ENCODE results near the gene DENND10. TPM values are rescaled to one million over a fixed set of nuclear protein-coding genes. Genes with fewer than 3 reads are reported as not detected.

Gene DENND10
- total RNA-seq, 2 experiments from 2014 or later = 40.4 to 45.6 TPM

DNA sequence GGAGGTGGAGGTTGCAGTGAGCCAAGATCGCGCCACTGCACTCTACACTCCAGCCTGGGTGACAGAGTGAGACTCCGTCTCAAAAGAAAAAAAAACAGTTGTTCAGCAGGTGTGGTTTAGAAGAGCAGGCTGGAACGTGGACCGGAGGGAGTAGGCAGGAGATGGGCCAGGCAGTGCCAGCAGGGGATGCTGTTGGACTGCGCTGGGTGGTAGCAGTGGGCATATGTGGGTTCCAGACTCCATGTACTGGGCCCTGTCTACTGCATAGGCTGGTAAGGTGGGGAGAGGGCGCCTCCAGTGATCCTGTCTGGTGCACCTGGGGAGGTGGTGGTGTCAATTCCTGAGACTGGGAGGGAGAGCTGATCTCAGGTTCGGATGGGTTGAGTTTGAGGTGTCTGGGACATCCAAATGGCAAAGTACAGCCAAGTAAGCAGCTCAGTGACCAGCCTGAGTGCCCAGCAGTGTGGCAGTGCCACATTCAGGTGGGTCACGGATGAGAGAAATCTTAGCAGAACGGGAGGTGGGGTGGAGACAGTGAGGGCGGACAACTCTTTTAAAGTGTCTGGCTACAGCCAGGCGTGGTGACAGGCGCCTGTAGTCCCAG, 35.7 kb downstream of the DENND10 start:
- Histone ChIP-seq H3K36me3 (ENCODE audit: insufficient read depth, low read length) (peaks cover 7% of the 10 kb centered on the region), H3K4me1 (ENCODE audit: insufficient read depth, low read length) (peaks cover 7% of the 10 kb centered on the region), H3K27me3 (ENCODE audit: control insufficient read depth in 1 of 2, insufficient read depth in 2 of 2, low read length in 2 of 2) (no peaks in the 10 kb centered on the region), H3K9me3 (ENCODE audit: control insufficient read depth in 1 of 2, insufficient read depth in 1 of 2, low read length in 2 of 2) (no peaks in the 10 kb centered on the region), H3K27ac (ENCODE audit: low read depth in 1 of 2, low read length in 2 of 2) (peak overlapping the region in 1 of 2 donors; percentile 11), H3K4me3 (ENCODE audit: low read length) (no peak overlapping the region)
- ChIA-PET CTCF (no interaction called here), POLR2A (no interaction called here)
- peak; percentile 23 to 72 (median 46) for DNase-seq
- H3K4me1 Mint-ChIP-seq (ENCODE audit: low read depth) = peaks cover 7% of the 10 kb centered on the region
- no peaks in the 10 kb centered on the region for H3K27me3 Mint-ChIP-seq
- H3K36me3 Mint-ChIP-seq (ENCODE audit: low read depth) = peaks cover 38% of the 10 kb centered on the region
- no peak overlapping the region for H3K4me3 Mint-ChIP-seq
- H3K9me3 Mint-ChIP-seq = no peaks in the 10 kb centered on the region
- intact Hi-C loops (cut with DNase I, micrococcal nuclease) = loop anchor here in 1 of 2 experiments (5.0 kb wide), 2 partner anchors 278 to 308 kb away; no protein-coding TSS in a partner anchor
- peak; percentile 88 for ATAC-seq (ENCODE audit: poor library complexity)
- TF ChIP-seq, protein P1, sequence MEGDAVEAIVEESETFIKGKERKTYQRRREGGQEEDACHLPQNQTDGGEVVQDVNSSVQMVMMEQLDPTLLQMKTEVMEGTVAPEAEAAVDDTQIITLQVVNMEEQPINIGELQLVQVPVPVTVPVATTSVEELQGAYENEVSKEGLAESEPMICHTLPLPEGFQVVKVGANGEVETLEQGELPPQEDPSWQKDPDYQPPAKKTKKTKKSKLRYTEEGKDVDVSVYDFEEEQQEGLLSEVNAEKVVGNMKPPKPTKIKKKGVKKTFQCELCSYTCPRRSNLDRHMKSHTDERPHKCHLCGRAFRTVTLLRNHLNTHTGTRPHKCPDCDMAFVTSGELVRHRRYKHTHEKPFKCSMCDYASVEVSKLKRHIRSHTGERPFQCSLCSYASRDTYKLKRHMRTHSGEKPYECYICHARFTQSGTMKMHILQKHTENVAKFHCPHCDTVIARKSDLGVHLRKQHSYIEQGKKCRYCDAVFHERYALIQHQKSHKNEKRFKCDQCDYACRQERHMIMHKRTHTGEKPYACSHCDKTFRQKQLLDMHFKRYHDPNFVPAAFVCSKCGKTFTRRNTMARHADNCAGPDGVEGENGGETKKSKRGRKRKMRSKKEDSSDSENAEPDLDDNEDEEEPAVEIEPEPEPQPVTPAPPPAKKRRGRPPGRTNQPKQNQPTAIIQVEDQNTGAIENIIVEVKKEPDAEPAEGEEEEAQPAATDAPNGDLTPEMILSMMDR (IDR thresholded peaks at IDR 0.05) = peak; percentile 48
- H3K27ac Mint-ChIP-seq = peak overlapping the region; percentile 1

DNA sequence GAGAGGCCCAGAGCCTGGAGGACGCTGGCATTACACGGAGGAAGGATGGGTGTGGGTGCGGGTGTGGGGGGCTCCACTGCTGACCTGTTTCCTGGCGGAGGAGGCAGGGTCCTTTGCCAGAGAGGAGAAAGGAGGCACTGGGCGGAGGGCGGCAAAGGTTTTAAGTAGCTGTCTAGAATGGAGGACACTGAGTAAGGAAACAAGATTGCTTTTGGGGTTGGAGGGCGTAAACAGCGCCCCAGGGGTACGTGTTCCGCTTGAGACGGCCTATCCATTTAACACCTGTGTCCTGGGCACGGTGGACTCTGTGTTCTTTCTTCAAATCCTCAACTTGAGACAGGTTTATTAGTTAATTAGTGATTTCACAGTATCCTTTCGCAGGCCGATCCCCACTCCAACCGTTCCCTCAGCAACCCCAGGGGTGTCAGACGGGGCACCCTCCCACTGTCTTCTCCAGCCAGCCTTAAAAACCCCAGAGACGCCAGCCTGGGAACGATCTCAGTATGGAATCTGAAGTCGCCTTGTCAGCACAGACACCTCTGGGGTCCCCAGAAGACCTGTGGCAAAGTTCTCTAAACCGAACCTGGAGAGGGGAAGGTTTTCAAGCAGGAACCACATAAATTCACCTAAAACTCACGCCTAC, 36.8 kb downstream of the DENND10 start:
- ChIA-PET CTCF (no interaction called here), POLR2A (no interaction called here)
- DNase-seq = no peak
- peaks cover 33% of the 10 kb centered on the region for H3K36me3 Mint-ChIP-seq (ENCODE audit: low read depth)
- no peaks in the 10 kb centered on the region for H3K9me3 Mint-ChIP-seq
- no peaks in the 10 kb centered on the region for H3K27me3 ChIP-seq (ENCODE audit: control insufficient read depth in 1 of 2, insufficient read depth in 2 of 2, low read length in 2 of 2)
- TF ChIP-seq, protein P1 (IDR thresholded peaks at IDR 0.05) = no peak
- H3K4me1 Mint-ChIP-seq (ENCODE audit: low read depth) = no peaks in the 10 kb centered on the region
- intact Hi-C loops (cut with DNase I, micrococcal nuclease) = loop anchor here in 1 of 2 experiments (5.0 kb wide), 2 partner anchors 277 to 307 kb away; no protein-coding TSS in a partner anchor
- H3K27ac ChIP-seq (ENCODE audit: low read depth in 1 of 2, low read length in 2 of 2) = no peak overlapping the region
- no peak for ATAC-seq (ENCODE audit: poor library complexity)
- H3K27me3 Mint-ChIP-seq = no peaks in the 10 kb centered on the region
- no peak overlapping the region for H3K27ac Mint-ChIP-seq
- H3K4me3 Mint-ChIP-seq = no peak overlapping the region
- peaks cover 7% of the 10 kb centered on the region for H3K36me3 ChIP-seq (ENCODE audit: insufficient read depth, low read length)
- H3K4me1 ChIP-seq (ENCODE audit: insufficient read depth, low read length) = peaks cover 5% of the 10 kb centered on the region
- H3K9me3 ChIP-seq (ENCODE audit: control insufficient read depth in 1 of 2, insufficient read depth in 1 of 2, low read length in 2 of 2) = no peaks in the 10 kb centered on the region
- H3K4me3 ChIP-seq (ENCODE audit: low read length) = no peak overlapping the region

DNA sequence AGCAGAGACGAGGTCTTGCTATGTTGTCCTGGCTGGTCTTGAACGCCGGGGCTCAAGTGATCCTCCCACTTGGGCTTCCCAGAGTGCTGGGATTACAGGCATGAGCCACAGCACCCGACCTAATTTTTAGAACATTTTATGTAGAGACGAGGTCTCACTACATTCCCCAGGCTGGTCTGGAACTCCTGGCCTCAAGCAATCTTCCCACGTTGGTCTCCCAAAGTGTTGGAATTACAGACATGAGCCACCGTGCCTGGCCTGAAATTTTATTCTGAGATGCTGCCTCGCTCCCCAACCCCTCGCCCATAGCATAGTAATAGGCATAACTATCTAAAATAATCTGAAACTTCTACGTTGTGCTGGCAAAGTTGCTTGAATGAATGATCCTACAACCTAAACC, 39.7 kb downstream of the DENND10 start:
- no peak for ATAC-seq (ENCODE audit: poor library complexity)
- H3K27ac ChIP-seq (ENCODE audit: low read depth in 1 of 2, low read length in 2 of 2) = no peak overlapping the region
- TF ChIP-seq, protein P1 (IDR thresholded peaks at IDR 0.05) = no peak
- DNase-seq = no peak
- H3K4me1 ChIP-seq (ENCODE audit: insufficient read depth, low read length) = no peaks in the 10 kb centered on the region
- Mint-ChIP-seq H3K36me3 (ENCODE audit: low read depth) (peaks cover 37% of the 10 kb centered on the region), H3K4me3 (no peak overlapping the region), H3K27me3 (no peaks in the 10 kb centered on the region), H3K27ac (no peak overlapping the region), H3K4me1 (ENCODE audit: low read depth) (no peaks in the 10 kb centered on the region), H3K9me3 (no peaks in the 10 kb centered on the region)
- ChIA-PET POLR2A (interaction anchor here (0.8 kb wide), 1 partner anchor 64 kb away, joined by 3 read pairs; no protein-coding TSS in a partner anchor), CTCF (no interaction called here)
- no peaks in the 10 kb centered on the region for H3K27me3 ChIP-seq (ENCODE audit: control insufficient read depth in 1 of 2, insufficient read depth in 2 of 2, low read length in 2 of 2)
- peaks cover 25% of the 10 kb centered on the region for H3K36me3 ChIP-seq (ENCODE audit: insufficient read depth, low read length)
- H3K9me3 ChIP-seq (ENCODE audit: control insufficient read depth in 1 of 2, insufficient read depth in 1 of 2, low read length in 2 of 2) = no peaks in the 10 kb centered on the region
- H3K4me3 ChIP-seq (ENCODE audit: low read length) = no peak overlapping the region
- intact Hi-C loops (cut with DNase I, micrococcal nuclease) = loop anchor here in 1 of 2 experiments (5.0 kb wide), 2 partner anchors 274 to 304 kb away; no protein-coding TSS in a partner anchor
